ENCODE measurements around the gene CRTC1. TPM values are rescaled to one million over a fixed set of nuclear protein-coding genes. Genes with fewer than 3 reads are reported as not detected.
A peak's percentile ranks its signal among the peaks of the same experiment; 100 is the strongest.

CRTC1 gene
- total and polyA plus RNA-seq, 2 of the 13 experiments (the other 11 are each of a cell fraction or from before 2014, with no cell fraction given): 2.0 to 2.7 TPM

GRCh38 chr19:18713550-18714117, 30.2 kb downstream of the CRTC1 start (continued):
- TF ChIP-seq ZC3H4 (CRISPR knock-in tag; IDR thresholded peaks at IDR 0.05; ENCODE audit: borderline replicate concordance) (no peak), PAWR (CRISPR knock-in tag; IDR thresholded peaks at IDR 0.05; ENCODE audit: borderline replicate concordance) (no peak), HNRNPL (IDR thresholded peaks at IDR 0.05; ENCODE audit: low read depth, low read length) (peak; percentile 91), ZNF143 (CRISPR knock-in tag; IDR thresholded peaks at IDR 0.05) (0 out of 2 replicates have a peak, but pooled peaks have one; percentile 12), NFAT5 (CRISPR knock-in tag; IDR thresholded peaks at IDR 0.05) (no peak), ZSCAN20 (CRISPR knock-in tag; IDR thresholded peaks at IDR 0.05; ENCODE audit: borderline replicate concordance) (no peak), ZNF572 (CRISPR knock-in tag; IDR thresholded peaks at IDR 0.05) (no peak), ZNF468 (CRISPR knock-in tag; IDR thresholded peaks at IDR 0.05) (no peak), HOXD1 (CRISPR knock-in tag; IDR thresholded peaks at IDR 0.05) (no peak), ZNF17 (CRISPR knock-in tag; IDR thresholded peaks at IDR 0.05) (no peak), ZNF414 (CRISPR knock-in tag; IDR thresholded peaks at IDR 0.05) (no peak), CENPX (CRISPR knock-in tag; IDR thresholded peaks at IDR 0.05) (no peak), ETV6 (CRISPR knock-in tag; conservative IDR thresholded peaks at IDR 0.05) (no peak), TCF7 (IDR thresholded peaks at IDR 0.05; ENCODE audit: low read depth) (no peak), AGO2 (optimal IDR thresholded peaks at IDR 0.05; ENCODE audit: low read depth, low read length) (peak; percentile 24)
- TF ChIP-seq, protein P1, sequence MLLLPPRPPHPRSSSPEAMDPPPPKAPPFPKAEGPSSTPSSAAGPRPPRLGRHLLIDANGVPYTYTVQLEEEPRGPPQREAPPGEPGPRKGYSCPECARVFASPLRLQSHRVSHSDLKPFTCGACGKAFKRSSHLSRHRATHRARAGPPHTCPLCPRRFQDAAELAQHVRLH (CRISPR knock-in tag; IDR thresholded peaks at IDR 0.05; ENCODE audit: borderline replicate concordance, low read depth): no peak
- TF ChIP-seq, protein P2, sequence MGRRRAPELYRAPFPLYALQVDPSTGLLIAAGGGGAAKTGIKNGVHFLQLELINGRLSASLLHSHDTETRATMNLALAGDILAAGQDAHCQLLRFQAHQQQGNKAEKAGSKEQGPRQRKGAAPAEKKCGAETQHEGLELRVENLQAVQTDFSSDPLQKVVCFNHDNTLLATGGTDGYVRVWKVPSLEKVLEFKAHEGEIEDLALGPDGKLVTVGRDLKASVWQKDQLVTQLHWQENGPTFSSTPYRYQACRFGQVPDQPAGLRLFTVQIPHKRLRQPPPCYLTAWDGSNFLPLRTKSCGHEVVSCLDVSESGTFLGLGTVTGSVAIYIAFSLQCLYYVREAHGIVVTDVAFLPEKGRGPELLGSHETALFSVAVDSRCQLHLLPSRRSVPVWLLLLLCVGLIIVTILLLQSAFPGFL (CRISPR knock-in tag; IDR thresholded peaks at IDR 0.05): no peak
- TF ChIP-seq, protein P3, sequence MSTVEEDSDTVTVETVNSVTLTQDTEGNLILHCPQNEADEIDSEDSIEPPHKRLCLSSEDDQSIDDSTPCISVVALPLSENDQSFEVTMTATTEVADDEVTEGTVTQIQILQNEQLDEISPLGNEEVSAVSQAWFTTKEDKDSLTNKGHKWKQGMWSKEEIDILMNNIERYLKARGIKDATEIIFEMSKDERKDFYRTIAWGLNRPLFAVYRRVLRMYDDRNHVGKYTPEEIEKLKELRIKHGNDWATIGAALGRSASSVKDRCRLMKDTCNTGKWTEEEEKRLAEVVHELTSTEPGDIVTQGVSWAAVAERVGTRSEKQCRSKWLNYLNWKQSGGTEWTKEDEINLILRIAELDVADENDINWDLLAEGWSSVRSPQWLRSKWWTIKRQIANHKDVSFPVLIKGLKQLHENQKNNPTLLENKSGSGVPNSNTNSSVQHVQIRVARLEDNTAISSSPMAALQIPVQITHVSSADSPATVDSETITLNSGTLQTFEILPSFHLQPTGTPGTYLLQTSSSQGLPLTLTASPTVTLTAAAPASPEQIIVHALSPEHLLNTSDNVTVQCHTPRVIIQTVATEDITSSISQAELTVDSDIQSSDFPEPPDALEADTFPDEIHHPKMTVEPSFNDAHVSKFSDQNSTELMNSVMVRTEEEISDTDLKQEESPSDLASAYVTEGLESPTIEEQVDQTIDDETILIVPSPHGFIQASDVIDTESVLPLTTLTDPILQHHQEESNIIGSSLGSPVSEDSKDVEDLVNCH (CRISPR knock-in tag; IDR thresholded peaks at IDR 0.05): no peak
- TF ChIP-seq, protein P4, sequence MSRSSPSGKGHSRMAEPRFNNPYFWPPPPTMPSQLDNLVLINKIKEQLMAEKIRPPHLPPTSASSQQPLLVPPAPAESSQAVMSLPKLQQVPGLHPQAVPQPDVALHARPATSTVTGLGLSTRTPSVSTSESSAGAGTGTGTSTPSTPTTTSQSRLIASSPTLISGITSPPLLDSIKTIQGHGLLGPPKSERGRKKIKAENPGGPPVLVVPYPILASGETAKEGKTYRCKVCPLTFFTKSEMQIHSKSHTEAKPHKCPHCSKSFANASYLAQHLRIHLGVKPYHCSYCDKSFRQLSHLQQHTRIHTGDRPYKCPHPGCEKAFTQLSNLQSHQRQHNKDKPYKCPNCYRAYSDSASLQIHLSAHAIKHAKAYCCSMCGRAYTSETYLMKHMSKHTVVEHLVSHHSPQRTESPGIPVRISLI (CRISPR knock-in tag; IDR thresholded peaks at IDR 0.05; ENCODE audit: borderline replicate concordance): no peak

Data from HepG2 (cell line).